Keratinocyte (primary cell): Measurements from ENCODE around the gene SAE1. TPM values are rescaled to one million over a fixed set of nuclear protein-coding genes. Genes with fewer than 3 reads are reported as not detected.

ENCODE experiments used
- DNase-seq: peaks from one replicate; pipeline ENCODE4 v3.0.0-alpha.2; 2011; ENCODE audit warnings: low read depth, missing footprints, low spot score
- FAIRE-seq: peaks from 2 replicates; lab custom pipeline; 2011; peaks lifted over from hg19 to GRCh38; lab: Jason Lieb, UNC
- H2AFZ ChIP-seq: 2 replicates; pipeline ENCODE4 v1.6.0; 2012; ENCODE audit warnings: low read length, control low read depth, inconsistent platforms; ENCODE audit not compliant: control insufficient read depth
- H3K27ac ChIP-seq: 2 replicates; pipeline ENCODE4 v1.5.1; 2011; ENCODE audit warnings: low read length; ENCODE audit not compliant: control insufficient read depth, insufficient read depth
- H3K27me3 ChIP-seq: 3 replicates; pipeline ENCODE4 v1.6.0; 2011; ENCODE audit warnings: low read length; ENCODE audit not compliant: control insufficient read depth, insufficient read depth; ENCODE audit errors: extremely low read depth
- H3K36me3 ChIP-seq, 2 experiments: 2 replicates in 1 of 2; 3 replicates in 1 of 2; pipeline ENCODE4 v1.5.1; 2011; ENCODE audit warnings: low read length in 2 of 2, mild to moderate bottlenecking in 1 of 2; ENCODE audit not compliant: control insufficient read depth in 2 of 2, insufficient read depth in 2 of 2; ENCODE audit errors: extremely low read depth in 1 of 2
- H3K4me1 ChIP-seq: 3 replicates; pipeline ENCODE4 v1.5.1; 2011; ENCODE audit warnings: low read length; ENCODE audit not compliant: control insufficient read depth, insufficient read depth; ENCODE audit errors: extremely low read depth
- H3K4me2 ChIP-seq: 3 replicates; pipeline ENCODE4 v1.6.0; 2011; ENCODE audit warnings: low read depth, low read length; ENCODE audit not compliant: control insufficient read depth, insufficient read depth; ENCODE audit errors: extremely low read depth
- H3K4me3 ChIP-seq, 3 experiments: fragments of 200-600 bp in 1 of 3; sonication (generic) in 1 of 3; 2 replicates in 2 of 3; 3 replicates in 1 of 3; pipeline ENCODE4 v1.5.1; 2011 to 2016; ENCODE audit warnings: low read length in 3 of 3, mild to moderate bottlenecking in 3 of 3, control low read depth in 2 of 3, inconsistent platforms in 1 of 3, low read depth in 1 of 3, mixed read lengths in 1 of 3, mixed run types in 1 of 3, moderate library complexity in 1 of 3; ENCODE audit not compliant: control insufficient read depth in 2 of 3, insufficient read depth in 2 of 3; ENCODE audit errors: extremely low read depth in 1 of 3
- H3K79me2 ChIP-seq: 2 replicates; pipeline ENCODE4 v1.6.0; 2012; ENCODE audit warnings: low read length; ENCODE audit not compliant: control insufficient read depth, insufficient read depth
- H3K9ac ChIP-seq: 3 replicates; pipeline ENCODE4 v1.6.0; 2011; ENCODE audit warnings: low read length; ENCODE audit not compliant: control insufficient read depth, insufficient read depth; ENCODE audit errors: extremely low read depth
- H3K9me1 ChIP-seq: 3 replicates; pipeline ENCODE4 v1.6.0; 2011; ENCODE audit warnings: low read length; ENCODE audit not compliant: control insufficient read depth, insufficient read depth; ENCODE audit errors: extremely low read depth
- H3K9me3 ChIP-seq: 2 replicates; pipeline ENCODE4 v1.5.1; 2012; ENCODE audit warnings: low read depth, low read length; ENCODE audit not compliant: control insufficient read depth
- H4K20me1 ChIP-seq: 3 replicates; pipeline ENCODE4 v1.6.0; 2011; ENCODE audit warnings: low read length; ENCODE audit not compliant: control insufficient read depth, insufficient read depth; ENCODE audit errors: extremely low read depth
- EZH2 ChIP-seq: IDR thresholded peaks from one replicate; pipeline ENCODE4 v1.6.1; 2012; ENCODE audit warnings: inconsistent platforms, mild to moderate bottlenecking, low read length, moderate library complexity
- dilution Hi-C: fragments of 300-500 bp; cut with MboI; formaldehyde crosslinking; loops from one replicate; pipeline ENCODE4 v1.7.0; 2020; ENCODE audit warnings: low sequenced_read_pairs; ENCODE audit not compliant: extremely low pct_ligation_motif_present
- polyA plus RNA-seq, 5 experiments: library from polyadenylated mRNA; depleted of rRNA in 3 of 5; stranded (reverse) in 3 of 5; stranded (forward) in 1 of 5; unstranded in 1 of 5; fragments of >200 nt; gene quantifications; 1 replicate in 1 of 5; 2 replicates in 3 of 5; 3 replicates in 1 of 5; pipeline versions ENCODE4 v1.2.1 to v1.2.3, GENCODE V29; 2011 to 2012; ENCODE audit warnings: missing spikeins in 2 of 5, low read depth in 1 of 5, low replicate concordance in 1 of 5
- TF ChIP-seq, protein P1 (sequence below), 3 experiments: IDR thresholded peaks in 1 of 3; conservative IDR thresholded peaks in 1 of 3; optimal IDR thresholded peaks in 1 of 3; 2 replicates in 2 of 3; 3 replicates in 1 of 3; pipeline versions ENCODE3 to v1.5.1; 2011; ENCODE audit warnings: low read length in 3 of 3, mild to moderate bottlenecking in 3 of 3, moderate library complexity in 2 of 3, control low read depth in 1 of 3, inconsistent platforms in 1 of 3; ENCODE audit not compliant: insufficient read depth in 2 of 3; ENCODE audit errors: extremely low read depth in 1 of 3

Gene SAE1
- polyA plus RNA-seq, 1 donor (not counting 4 experiments of a cell fraction or from before 2014, with no cell fraction given), result 102 TPM

DNA sequence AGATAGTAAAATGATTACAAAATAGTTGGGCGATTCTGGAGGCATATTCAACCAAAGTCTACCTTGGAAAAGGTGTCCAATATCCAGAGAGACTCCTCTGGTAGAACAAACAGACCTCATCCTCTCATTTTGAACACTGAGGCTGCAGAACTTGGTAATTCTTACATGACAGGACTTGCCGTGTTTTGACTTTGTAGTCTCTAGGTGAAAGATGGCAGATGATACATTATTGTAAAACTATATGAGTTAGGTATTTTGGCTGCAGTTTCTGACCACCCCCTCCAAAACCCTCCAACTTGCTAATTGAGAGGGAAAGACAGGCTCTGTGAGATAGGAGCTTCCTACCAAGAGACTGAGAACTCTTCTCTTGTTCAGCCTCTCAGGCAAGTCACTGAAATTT is 22.6 kb downstream of the SAE1 start:
- peaks cover 16 to 28% of the 10 kb centered on the region in 2 experiments for H3K36me3 ChIP-seq
- H3K9me3 ChIP-seq, result no peaks in the 10 kb centered on the region
- H4K20me1 ChIP-seq, result peaks cover 10% of the 10 kb centered on the region
- H2AFZ ChIP-seq, result no peak overlapping the region
- dilution Hi-C loops, result no loop called here
- H3K79me2 ChIP-seq, result peaks cover 18% of the 10 kb centered on the region
- H3K9ac ChIP-seq, result peak overlapping the region; percentile 9
- H3K4me1 ChIP-seq, result peaks cover 37% of the 10 kb centered on the region
- FAIRE-seq (peak; percentile 32), DNase-seq (no peak)
- peak overlapping the region; percentile 68 for H3K27ac ChIP-seq
- TF ChIP-seq, protein P1, sequence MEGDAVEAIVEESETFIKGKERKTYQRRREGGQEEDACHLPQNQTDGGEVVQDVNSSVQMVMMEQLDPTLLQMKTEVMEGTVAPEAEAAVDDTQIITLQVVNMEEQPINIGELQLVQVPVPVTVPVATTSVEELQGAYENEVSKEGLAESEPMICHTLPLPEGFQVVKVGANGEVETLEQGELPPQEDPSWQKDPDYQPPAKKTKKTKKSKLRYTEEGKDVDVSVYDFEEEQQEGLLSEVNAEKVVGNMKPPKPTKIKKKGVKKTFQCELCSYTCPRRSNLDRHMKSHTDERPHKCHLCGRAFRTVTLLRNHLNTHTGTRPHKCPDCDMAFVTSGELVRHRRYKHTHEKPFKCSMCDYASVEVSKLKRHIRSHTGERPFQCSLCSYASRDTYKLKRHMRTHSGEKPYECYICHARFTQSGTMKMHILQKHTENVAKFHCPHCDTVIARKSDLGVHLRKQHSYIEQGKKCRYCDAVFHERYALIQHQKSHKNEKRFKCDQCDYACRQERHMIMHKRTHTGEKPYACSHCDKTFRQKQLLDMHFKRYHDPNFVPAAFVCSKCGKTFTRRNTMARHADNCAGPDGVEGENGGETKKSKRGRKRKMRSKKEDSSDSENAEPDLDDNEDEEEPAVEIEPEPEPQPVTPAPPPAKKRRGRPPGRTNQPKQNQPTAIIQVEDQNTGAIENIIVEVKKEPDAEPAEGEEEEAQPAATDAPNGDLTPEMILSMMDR (optimal IDR thresholded peaks at IDR 0.05 in 1 of 3, IDR thresholded peaks at IDR 0.05 in 1 of 3, conservative IDR thresholded peaks at IDR 0.05 in 1 of 3; ENCODE audit: extremely low read depth in 1 of 3, insufficient read depth in 2 of 3, low read length in 3 of 3), result no peak
- TF ChIP-seq EZH2, result no peak
- H3K27me3 ChIP-seq, result no peaks in the 10 kb centered on the region
- H3K9me1 ChIP-seq, result no peaks in the 10 kb centered on the region
- H3K4me3 ChIP-seq, result no peak overlapping the region
- H3K4me2 ChIP-seq, result peak overlapping the region; percentile 60

DNA sequence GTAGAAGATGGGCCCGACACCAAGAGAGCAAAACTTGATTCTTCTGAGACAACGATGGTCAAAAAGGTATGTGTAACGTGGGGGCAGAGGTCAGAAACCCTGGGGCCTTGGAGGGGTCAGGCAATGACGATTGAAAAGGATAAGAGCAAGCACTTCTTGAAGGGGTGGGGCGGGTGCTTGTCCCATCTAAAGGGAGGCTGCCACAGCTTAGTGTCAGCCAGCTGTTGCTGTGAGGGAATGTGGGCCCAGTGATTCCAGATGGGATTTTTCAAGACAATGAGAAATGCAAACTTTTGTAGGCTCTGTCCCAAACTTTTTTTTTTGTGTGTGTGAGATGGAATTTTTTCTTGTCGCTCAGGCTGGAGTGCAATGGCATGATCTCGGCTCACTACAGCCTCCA is 24.5 kb downstream of the SAE1 start:
- TF ChIP-seq EZH2, result no peak
- TF ChIP-seq, protein P1 (optimal IDR thresholded peaks at IDR 0.05 in 1 of 3, IDR thresholded peaks at IDR 0.05 in 1 of 3, conservative IDR thresholded peaks at IDR 0.05 in 1 of 3; ENCODE audit: extremely low read depth in 1 of 3, insufficient read depth in 2 of 3, low read length in 3 of 3), result no peak
- Histone ChIP-seq H3K79me2 (peaks cover 18% of the 10 kb centered on the region), H3K9ac (no peak overlapping the region), H3K36me3 (peaks cover 14 to 29% of the 10 kb centered on the region in 2 experiments), H3K4me3 (no peak overlapping the region), H3K27ac (no peak overlapping the region), H3K4me1 (peaks cover 49% of the 10 kb centered on the region), H3K9me1 (no peaks in the 10 kb centered on the region), H3K4me2 (no peak overlapping the region), H3K9me3 (no peaks in the 10 kb centered on the region), H2AFZ (no peak overlapping the region), H3K27me3 (no peaks in the 10 kb centered on the region), H4K20me1 (peaks cover 13% of the 10 kb centered on the region)
- FAIRE-seq (no peak), DNase-seq (no peak)
- dilution Hi-C loops, result no loop called here
